K562 (cell line): Measurements from ENCODE around the gene EIF2S1. TPM values are rescaled to one million over a fixed set of nuclear protein-coding genes. Genes with fewer than 3 reads are reported as not detected.

Experiments used
- ATAC-seq: fragments of 200-7000 bp; cut with Tn5 transposase; 3 replicates; pipeline ENCODE4 v1.9.1; 2020; ENCODE audit warnings: moderate library complexity
- BruUV-seq: library from RNA; stranded (reverse); fragments of 400-500 nt; replicated peaks from 2 replicates; lab custom pipeline; 2021; lab: Mats Ljungman, UMichigan
- CTCF ChIA-PET: fragments of 300-600 bp; formaldehyde crosslinking; extraction: SDS; loops from one replicate; lab custom pipeline; 2021; ENCODE audit warnings: low intra/inter-chr PET ratio; lab: Yijun Ruan, JAX
- POLR2A ChIA-PET: fragments of 300-600, 350-650 bp; sonication (Branson Sonifier 250); formaldehyde crosslinking; extraction: SDS; loops from one replicate; lab custom pipeline; 2021; ENCODE audit warnings: antibody characterized with exemption, inconsistent platforms; lab: Yijun Ruan, JAX
- DNase-seq, 4 experiments: peaks; one replicate each; pipeline versions ENCODE4 v3.0.0 to v3.0.0-alpha.2; 2011 to 2018; ENCODE audit warnings: low spot score in 3 of 4, mixed read lengths in 3 of 4; ENCODE audit errors: extremely low read depth in 1 of 4
- FAIRE-seq: peaks from 2 replicates; lab custom pipeline; 2011; peaks lifted over from hg19 to GRCh38; lab: Jason Lieb, UNC
- H2AFZ ChIP-seq: 2 replicates; pipeline ENCODE4 v1.6.0; 2011; ENCODE audit warnings: low read depth, low read length, control low read depth, inconsistent platforms
- H3K27ac ChIP-seq: fragments of 200-600 bp; 3 replicates; pipeline ENCODE4 v1.8.0; 2011; ENCODE audit warnings: low read depth, mild to moderate bottlenecking, control low read depth, inconsistent platforms, low read length, moderate library complexity, mixed read lengths; ENCODE audit errors: extremely low read depth
- H3K27me3 ChIP-seq, 2 experiments: fragments of 300-600 bp in 1 of 2; 2 replicates in 1 of 2; 3 replicates in 1 of 2; pipeline versions ENCODE4 v1.6.0 to v1.8.0; 2011; ENCODE audit warnings: inconsistent platforms in 2 of 2, low read length in 2 of 2, mild to moderate bottlenecking in 1 of 2, mixed read lengths in 1 of 2, moderate library complexity in 1 of 2; ENCODE audit not compliant: control insufficient read depth in 2 of 2, insufficient read depth in 2 of 2
- H3K36me3 ChIP-seq: fragments of 300-600 bp; 3 replicates; pipeline ENCODE4 v1.8.0; 2011; ENCODE audit warnings: mild to moderate bottlenecking, low read length, inconsistent platforms; ENCODE audit not compliant: control insufficient read depth, insufficient read depth
- H3K4me1 ChIP-seq, 2 experiments: fragments of 200-600 bp in 1 of 2; replicated peaks in 1 of 2; 2 replicates in 1 of 2; 3 replicates in 1 of 2; pipeline versions ENCODE4 v1.5.1 to v1.8.0; 2011; ENCODE audit warnings: inconsistent platforms in 2 of 2, low read length in 2 of 2, mild to moderate bottlenecking in 1 of 2, mixed read lengths in 1 of 2, moderate library complexity in 1 of 2; ENCODE audit not compliant: control insufficient read depth in 2 of 2, insufficient read depth in 2 of 2
- H3K4me2 ChIP-seq: 2 replicates; pipeline ENCODE4 v1.6.1; 2011; ENCODE audit warnings: low read length, control low read depth, inconsistent platforms, mixed read lengths; ENCODE audit not compliant: insufficient read depth
- H3K4me3 ChIP-seq: fragments of 200-600 bp; sonication (generic), shearing (Covaris generic); 2 replicates; pipeline ENCODE4 v1.5.1; 2016; ENCODE audit warnings: control low read depth, inconsistent platforms
- H3K79me2 ChIP-seq: fragments of 200-600 bp; 3 replicates; pipeline ENCODE4 v1.8.0; 2011; ENCODE audit warnings: low read length, inconsistent platforms; ENCODE audit not compliant: control insufficient read depth, insufficient read depth
- H3K9ac ChIP-seq, 2 experiments: 2 replicates each; pipeline versions ENCODE4 v1.6.0 to v1.6.1; 2011; ENCODE audit warnings: low read depth in 2 of 2, low read length in 2 of 2, control low read depth in 1 of 2, inconsistent platforms in 1 of 2, mild to moderate bottlenecking in 1 of 2, mixed read lengths in 1 of 2; ENCODE audit not compliant: insufficient read depth in 1 of 2
- H3K9me1 ChIP-seq: one replicate; pipeline ENCODE4 v1.6.0; 2011; ENCODE audit warnings: inconsistent platforms, mild to moderate bottlenecking, low read length, moderate library complexity; ENCODE audit not compliant: control insufficient read depth, insufficient read depth
- H3K9me3 ChIP-seq: replicated peaks from 2 replicates; pipeline ENCODE4 v1.5.1; 2011; ENCODE audit warnings: low read depth, low read length, inconsistent platforms; ENCODE audit not compliant: control insufficient read depth, insufficient read depth
- H4K20me1 ChIP-seq: replicated peaks from 2 replicates; pipeline ENCODE4 v1.6.1; 2011; ENCODE audit warnings: low read length, inconsistent platforms, mixed read lengths; ENCODE audit not compliant: control insufficient read depth, insufficient read depth
- BMI1 ChIP-seq: fragments of 150-350 bp; IDR thresholded peaks from 2 replicates; pipeline ENCODE4 v1.6.1; 2014; ENCODE audit warnings: low read length
- CBX5 ChIP-seq: IDR thresholded peaks from 2 replicates; pipeline ENCODE4 v1.6.1; 2014; ENCODE audit warnings: low read depth, borderline replicate concordance
- CEBPB ChIP-seq: fragments of 450-650 bp; IDR thresholded peaks from 2 replicates; pipeline ENCODE4 v1.6.1; 2016; ENCODE audit warnings: missing genetic modification characterization, missing compliant biosample characterization
- DMBX1 ChIP-seq: fragments of 250-450 bp; sonication (Bioruptor Pico); IDR thresholded peaks from 2 replicates; pipeline ENCODE4 v1.8.0; 2022; ENCODE audit warnings: inconsistent platforms, mild to moderate bottlenecking, moderate library complexity, borderline replicate concordance
- EP300 ChIP-seq: IDR thresholded peaks from 2 replicates; pipeline ENCODE4 v1.6.1; 2012; ENCODE audit warnings: low read length, improper control_type of control experiment
- JUND ChIP-seq, 2 experiments: IDR thresholded peaks; 2 replicates in 1 of 2; 3 replicates in 1 of 2; pipeline ENCODE4 v1.6.1; 2011; ENCODE audit warnings: borderline replicate concordance in 2 of 2, low read depth in 2 of 2, low read length in 2 of 2, improper control_type of control experiment in 1 of 2, missing biosample characterization in 1 of 2, missing genetic modification characterization in 1 of 2, missing genetic modification reagents in 1 of 2
- PHTF2 ChIP-seq: fragments of 250-450 bp; sonication (Bioruptor Pico); IDR thresholded peaks from 2 replicates; pipeline ENCODE4 v1.5.0; 2021; ENCODE audit warnings: mild to moderate bottlenecking
- RBM25 ChIP-seq: fragments of 200-400 bp; formaldehyde crosslinking; IDR thresholded peaks from 2 replicates; pipeline ENCODE4 v1.6.1; 2018; ENCODE audit warnings: low read length, low read depth, moderate library complexity; ENCODE audit not compliant: severe bottlenecking
- TAL1 ChIP-seq: fragments of 450-650 bp; IDR thresholded peaks from 2 replicates; pipeline ENCODE4 v1.6.1; 2016; ENCODE audit warnings: mild to moderate bottlenecking
- TCF3 ChIP-seq: sonication (generic); formaldehyde crosslinking; IDR thresholded peaks from 2 replicates; pipeline ENCODE4 v1.4.0; 2020; ENCODE audit warnings: mild to moderate bottlenecking, missing genetic modification reagents
- ZC3H4 ChIP-seq: sonication (generic); formaldehyde crosslinking; IDR thresholded peaks from 2 replicates; pipeline ENCODE4 v1.9.0; 2021; ENCODE audit warnings: missing genetic modification reagents, borderline replicate concordance
- ZNF445 ChIP-seq: fragments of 250-450 bp; sonication (Bioruptor Pico); IDR thresholded peaks from 2 replicates; pipeline ENCODE4 v1.4.0; 2020; ENCODE audit warnings: low read depth, mild to moderate bottlenecking, moderate library complexity
- ZNF707 ChIP-seq: fragments of 250-450 bp; sonication (Bioruptor Pico); conservative IDR thresholded peaks from 2 replicates; pipeline ENCODE4 v1.8.0; 2022; ENCODE audit warnings: inconsistent platforms, mild to moderate bottlenecking, moderate library complexity
- ZNF77 ChIP-seq: fragments of 250-450 bp; sonication (Bioruptor Pico); IDR thresholded peaks from 2 replicates; pipeline ENCODE4 v1.5.0; 2020
- WGBS: fragments of 100-300 bp; shearing (Covaris generic); methylation state at CpG from one replicate; pipeline ENCODE4 v1.1.6; 2016; ENCODE audit warnings: low coverage, mixed read lengths; ENCODE audit not compliant: insufficient coverage; ENCODE audit errors: missing lambda C conversion rate; 5-methylcytosine and 5-hydroxymethylcytosine counted together
- in situ Hi-C: fragments of 300-500 bp; cut with MboI; formaldehyde crosslinking; loops from 4 replicates; pipeline ENCODE4 v1.15.0; 2018; ENCODE audit warnings: inconsistent platforms, mixed read lengths
- intact Hi-C: fragments of 100-400 bp; cut with micrococcal nuclease; formaldehyde crosslinking; loops from 2 replicates; pipeline ENCODE4 v1.14.2; 2022
- polyA plus RNA-seq, 8 experiments: library from polyadenylated mRNA; depleted of rRNA in 4 of 8; stranded (reverse) in 5 of 8; unstranded in 3 of 8; fragments of >200 nt; fragmentation: Nextera tagmentation in 2 of 8; fragmentation: Illumina TruSeq in 1 of 8; extraction: Ambion mirVana in 2 of 8; extraction: Trizol in 1 of 8; gene quantifications; 2 replicates each; pipeline versions ENCODE4 v1.2.1 to v1.2.3, GENCODE V29; 2011 to 2014; ENCODE audit warnings: inconsistent platforms in 1 of 8, missing spikeins in 1 of 8
- total RNA-seq, 7 experiments: library from RNA; depleted of rRNA in 6 of 7; stranded (reverse); fragments of >200 nt in 6 of 7; fragmentation: Illumina TruSeq in 2 of 7; extraction: Trizol in 2 of 7; gene quantifications; 2 replicates each; pipeline versions ENCODE4 v1.2.1 to v1.2.3, GENCODE V29; 2011 to 2021; ENCODE audit warnings: low replicate concordance in 1 of 7
- TF ChIP-seq, protein P1 (sequence below), 2 experiments: IDR thresholded peaks; 2 replicates each; pipeline ENCODE4 v1.6.1; 2012; ENCODE audit warnings: improper control_type of control experiment in 2 of 2, low read depth in 2 of 2, low read length in 2 of 2, borderline replicate concordance in 1 of 2
- TF ChIP-seq, protein P2 (sequence below): fragments of 200-400 bp; formaldehyde crosslinking; IDR thresholded peaks from 2 replicates; pipeline ENCODE4 v1.6.1; 2017; ENCODE audit warnings: mild to moderate bottlenecking, low read depth, low read length, moderate library complexity

The EIF2S1 gene
- total and polyA plus RNA-seq, 9 of the 15 experiments (the other 6 are each of a cell fraction or from before 2014, with no cell fraction given): 216 to 1,018 (median 332) TPM

DNA sequence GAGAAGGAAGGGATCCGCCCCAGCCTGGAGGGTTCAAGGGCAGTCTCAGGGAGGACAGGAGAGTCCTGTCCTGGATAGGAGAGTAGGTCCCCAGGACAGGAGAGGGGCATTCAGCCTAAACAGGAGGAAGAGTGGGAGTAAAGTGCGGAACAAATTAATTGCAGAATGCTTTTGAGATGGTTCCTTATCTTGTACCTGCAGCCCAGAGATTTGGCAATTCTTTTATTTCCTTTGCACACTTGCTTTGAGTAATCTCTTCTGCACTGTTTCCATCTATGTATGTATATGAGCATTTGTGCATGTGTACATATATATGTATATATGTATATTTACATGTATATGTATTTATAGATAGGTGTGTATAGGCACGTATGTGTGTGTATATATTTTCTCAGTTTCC, 29.1 kb downstream of the EIF2S1 start:
- ATAC-seq: no peak
- CTCF ChIA-PET: no interaction called here
- no peak for FAIRE-seq
- no TSS peak for BruUV-seq
- POLR2A ChIA-PET: no interaction called here
- WGBS: 39% methylated on average over 3 of the region's 3 CpGs
- in situ Hi-C loops (no loop called here), intact Hi-C loops (no loop called here)
- Histone ChIP-seq H3K4me1 (peaks cover 18 to 23% of the 10 kb centered on the region in 2 experiments; a peak in 4 of 5 replicates), H2AFZ (no peak overlapping the region), H3K4me2 (no peak overlapping the region), H3K9me3 (no peaks in the 10 kb centered on the region), H3K9ac (peak overlapping the region in 1 of 2 experiments; percentile 69; a peak in 1 of 4 replicates), H3K4me3 (no peak overlapping the region), H4K20me1 (no peaks in the 10 kb centered on the region), H3K27ac (no peak overlapping the region), H3K36me3 (peaks cover 29% of the 10 kb centered on the region), H3K27me3 (no peaks in the 10 kb centered on the region), H3K79me2 (no peaks in the 10 kb centered on the region), H3K9me1 (no peaks in the 10 kb centered on the region)
- DNase-seq: no peak
- no peak for TF ChIP-seq JUND (IDR thresholded peaks at IDR 0.05; ENCODE audit: borderline replicate concordance, low read depth, low read length)
- no peak for TF ChIP-seq JUND (tag; IDR thresholded peaks at IDR 0.05; ENCODE audit: borderline replicate concordance, low read depth, low read length)
- 0 out of 2 replicates have a peak, but pooled peaks have one; percentile 11 for TF ChIP-seq EP300
- TF ChIP-seq CBX5: no peak
- TF ChIP-seq DMBX1 (CRISPR knock-in tag): no peak
- TF ChIP-seq, protein P1, sequence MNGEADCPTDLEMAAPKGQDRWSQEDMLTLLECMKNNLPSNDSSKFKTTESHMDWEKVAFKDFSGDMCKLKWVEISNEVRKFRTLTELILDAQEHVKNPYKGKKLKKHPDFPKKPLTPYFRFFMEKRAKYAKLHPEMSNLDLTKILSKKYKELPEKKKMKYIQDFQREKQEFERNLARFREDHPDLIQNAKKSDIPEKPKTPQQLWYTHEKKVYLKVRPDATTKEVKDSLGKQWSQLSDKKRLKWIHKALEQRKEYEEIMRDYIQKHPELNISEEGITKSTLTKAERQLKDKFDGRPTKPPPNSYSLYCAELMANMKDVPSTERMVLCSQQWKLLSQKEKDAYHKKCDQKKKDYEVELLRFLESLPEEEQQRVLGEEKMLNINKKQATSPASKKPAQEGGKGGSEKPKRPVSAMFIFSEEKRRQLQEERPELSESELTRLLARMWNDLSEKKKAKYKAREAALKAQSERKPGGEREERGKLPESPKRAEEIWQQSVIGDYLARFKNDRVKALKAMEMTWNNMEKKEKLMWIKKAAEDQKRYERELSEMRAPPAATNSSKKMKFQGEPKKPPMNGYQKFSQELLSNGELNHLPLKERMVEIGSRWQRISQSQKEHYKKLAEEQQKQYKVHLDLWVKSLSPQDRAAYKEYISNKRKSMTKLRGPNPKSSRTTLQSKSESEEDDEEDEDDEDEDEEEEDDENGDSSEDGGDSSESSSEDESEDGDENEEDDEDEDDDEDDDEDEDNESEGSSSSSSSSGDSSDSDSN (IDR thresholded peaks at IDR 0.05; ENCODE audit: borderline replicate concordance in 1 of 2, low read depth in 2 of 2, low read length in 2 of 2): no peak
- TF ChIP-seq TAL1: peak; percentile 46; the same call in 1 of the 2 replicates
- no peak for TF ChIP-seq BMI1
- TF ChIP-seq CEBPB (tag): 0 out of 2 replicates have a peak, but pooled peaks have one; percentile 31
- TF ChIP-seq ZNF707 (CRISPR knock-in tag): no peak
- no peak for TF ChIP-seq ZNF445 (CRISPR knock-in tag)
- TF ChIP-seq, protein P2, sequence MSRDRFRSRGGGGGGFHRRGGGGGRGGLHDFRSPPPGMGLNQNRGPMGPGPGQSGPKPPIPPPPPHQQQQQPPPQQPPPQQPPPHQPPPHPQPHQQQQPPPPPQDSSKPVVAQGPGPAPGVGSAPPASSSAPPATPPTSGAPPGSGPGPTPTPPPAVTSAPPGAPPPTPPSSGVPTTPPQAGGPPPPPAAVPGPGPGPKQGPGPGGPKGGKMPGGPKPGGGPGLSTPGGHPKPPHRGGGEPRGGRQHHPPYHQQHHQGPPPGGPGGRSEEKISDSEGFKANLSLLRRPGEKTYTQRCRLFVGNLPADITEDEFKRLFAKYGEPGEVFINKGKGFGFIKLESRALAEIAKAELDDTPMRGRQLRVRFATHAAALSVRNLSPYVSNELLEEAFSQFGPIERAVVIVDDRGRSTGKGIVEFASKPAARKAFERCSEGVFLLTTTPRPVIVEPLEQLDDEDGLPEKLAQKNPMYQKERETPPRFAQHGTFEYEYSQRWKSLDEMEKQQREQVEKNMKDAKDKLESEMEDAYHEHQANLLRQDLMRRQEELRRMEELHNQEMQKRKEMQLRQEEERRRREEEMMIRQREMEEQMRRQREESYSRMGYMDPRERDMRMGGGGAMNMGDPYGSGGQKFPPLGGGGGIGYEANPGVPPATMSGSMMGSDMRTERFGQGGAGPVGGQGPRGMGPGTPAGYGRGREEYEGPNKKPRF: no peak
- TF ChIP-seq TCF3: peak; percentile 51
- TF ChIP-seq RBM25: no peak
- TF ChIP-seq PHTF2 (CRISPR knock-in tag): no peak
- no peak for TF ChIP-seq ZC3H4 (CRISPR knock-in tag)
- no peak for TF ChIP-seq ZNF77 (CRISPR knock-in tag)
